HepG2 (cell line): Measurements from ENCODE around the gene FGF21. TPM values are rescaled to one million over a fixed set of nuclear protein-coding genes. Genes with fewer than 3 reads are reported as not detected.

Experiments
- BRCA1 ChIP-seq: sonication (generic); formaldehyde crosslinking; IDR thresholded peaks from 2 replicates; pipeline ENCODE4 v1.4.0; 2020; ENCODE audit warnings: missing genetic modification reagents
- FIP1L1 ChIP-seq: fragments of 200-400 bp; formaldehyde crosslinking; IDR thresholded peaks from 2 replicates; pipeline ENCODE4 v1.6.1; 2018; ENCODE audit warnings: low read depth, mild to moderate bottlenecking, low read length, moderate library complexity, borderline replicate concordance; ENCODE audit not compliant: insufficient read depth
- HNF4A ChIP-seq: sonication (generic); formaldehyde crosslinking; IDR thresholded peaks from 2 replicates; pipeline ENCODE4 v1.4.0; 2020; ENCODE audit warnings: missing genetic modification reagents
- KLF12 ChIP-seq: sonication (generic); formaldehyde crosslinking; IDR thresholded peaks from 2 replicates; pipeline ENCODE4 v1.4.0; 2020; ENCODE audit warnings: missing genetic modification reagents, borderline replicate concordance
- NFYC ChIP-seq: IDR thresholded peaks from 2 replicates; pipeline ENCODE4 v1.6.1; 2016; ENCODE audit warnings: missing genetic modification reagents, missing compliant biosample characterization
- STAT5B ChIP-seq: sonication (generic); formaldehyde crosslinking; IDR thresholded peaks from 2 replicates; pipeline ENCODE4 v1.4.0; 2020; ENCODE audit warnings: missing genetic modification reagents
- THYN1 ChIP-seq: sonication (generic); formaldehyde crosslinking; IDR thresholded peaks from 2 replicates; pipeline ENCODE4 v1.8.1; 2023; ENCODE audit warnings: low read depth, mild to moderate bottlenecking, moderate library complexity, missing genetic modification reagents, borderline replicate concordance
- U2AF1 ChIP-seq: fragments of 200-400 bp; formaldehyde crosslinking; optimal IDR thresholded peaks from 2 replicates; pipeline ENCODE3; 2017; ENCODE audit warnings: mild to moderate bottlenecking, low read depth, low read length
- ZZZ3 ChIP-seq: sonication (generic); formaldehyde crosslinking; IDR thresholded peaks from 2 replicates; pipeline ENCODE4 v1.4.0; 2020; ENCODE audit warnings: missing genetic modification reagents, mild to moderate bottlenecking, borderline replicate concordance
- polyA plus RNA-seq, 8 experiments: library from polyadenylated mRNA; depleted of rRNA in 3 of 8; stranded (reverse) in 7 of 8; unstranded in 1 of 8; fragments of >200 nt; fragmentation: Illumina TruSeq in 4 of 8; extraction: Trizol in 4 of 8; gene quantifications; 2 replicates each; pipeline versions ENCODE4 v1.2.1 to v1.2.3, GENCODE V29; 2011 to 2016; ENCODE audit warnings: low read depth in 4 of 8, missing spikeins in 1 of 8, mixed read lengths in 1 of 8; ENCODE audit not compliant: insufficient read depth in 1 of 8
- total RNA-seq, 5 experiments: library from RNA; depleted of rRNA; stranded (reverse); fragments of >200 nt; fragmentation: Illumina TruSeq; extraction: Trizol; gene quantifications; 2 replicates each; pipeline ENCODE4 v1.2.3, GENCODE V29; 2016; ENCODE audit warnings: low read depth in 1 of 5
- TF ChIP-seq, protein P1 (sequence below): sonication (generic); formaldehyde crosslinking; IDR thresholded peaks from 2 replicates; pipeline ENCODE4 v1.4.0; 2020; ENCODE audit warnings: low read depth, missing genetic modification reagents
- TF ChIP-seq, protein P2 (sequence below): sonication (generic); formaldehyde crosslinking; IDR thresholded peaks from 2 replicates; pipeline ENCODE4 v1.4.0; 2020; ENCODE audit warnings: missing genetic modification reagents, mild to moderate bottlenecking, borderline replicate concordance
- TF ChIP-seq, protein P3 (sequence below): sonication (generic); formaldehyde crosslinking; IDR thresholded peaks from 2 replicates; pipeline ENCODE4 v1.4.0; 2020; ENCODE audit warnings: mild to moderate bottlenecking, low read depth, missing genetic modification reagents
- TF ChIP-seq, protein P4 (sequence below): sonication (generic); formaldehyde crosslinking; IDR thresholded peaks from 2 replicates; pipeline ENCODE4 v1.5.1; 2020; ENCODE audit warnings: mild to moderate bottlenecking, moderate library complexity, missing genetic modification reagents
- TF ChIP-seq, protein P5 (sequence below): sonication (generic); formaldehyde crosslinking; IDR thresholded peaks from 2 replicates; pipeline ENCODE4 v1.4.0; 2020; ENCODE audit warnings: mild to moderate bottlenecking, missing genetic modification reagents
- TF ChIP-seq, protein P6 (sequence below): sonication (generic); formaldehyde crosslinking; IDR thresholded peaks from 2 replicates; pipeline ENCODE4 v1.4.0; 2020; ENCODE audit warnings: missing genetic modification reagents

FGF21 gene
- total and polyA plus RNA-seq, 2 of the 13 experiments (the other 11 are each of a cell fraction or from before 2014, with no cell fraction given): 0.17 TPM; not detected in 1

DNA sequence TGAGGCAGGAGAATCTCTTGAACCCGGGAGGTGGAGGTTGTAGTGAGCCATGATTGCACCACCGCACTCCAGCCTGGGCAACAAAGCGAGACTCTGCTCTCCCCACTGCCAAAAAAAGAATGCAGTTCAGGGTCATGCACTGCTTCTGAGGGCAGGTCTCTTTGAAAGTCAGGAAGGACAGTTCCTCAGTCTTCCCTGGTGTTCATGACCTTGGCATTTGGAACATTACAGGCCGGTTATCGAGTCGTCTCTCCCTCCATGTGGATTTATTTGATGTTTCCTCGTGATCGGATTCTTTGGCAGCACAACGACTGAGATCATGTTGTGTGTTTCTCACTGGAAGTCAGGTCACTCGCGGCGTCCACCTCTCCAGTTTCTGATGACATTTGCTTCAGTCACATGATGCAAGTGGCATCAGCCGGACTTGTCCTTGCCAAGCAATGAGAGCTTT lies 17.2 kb downstream of the FGF21 start (continued):
- TF ChIP-seq, protein P1, sequence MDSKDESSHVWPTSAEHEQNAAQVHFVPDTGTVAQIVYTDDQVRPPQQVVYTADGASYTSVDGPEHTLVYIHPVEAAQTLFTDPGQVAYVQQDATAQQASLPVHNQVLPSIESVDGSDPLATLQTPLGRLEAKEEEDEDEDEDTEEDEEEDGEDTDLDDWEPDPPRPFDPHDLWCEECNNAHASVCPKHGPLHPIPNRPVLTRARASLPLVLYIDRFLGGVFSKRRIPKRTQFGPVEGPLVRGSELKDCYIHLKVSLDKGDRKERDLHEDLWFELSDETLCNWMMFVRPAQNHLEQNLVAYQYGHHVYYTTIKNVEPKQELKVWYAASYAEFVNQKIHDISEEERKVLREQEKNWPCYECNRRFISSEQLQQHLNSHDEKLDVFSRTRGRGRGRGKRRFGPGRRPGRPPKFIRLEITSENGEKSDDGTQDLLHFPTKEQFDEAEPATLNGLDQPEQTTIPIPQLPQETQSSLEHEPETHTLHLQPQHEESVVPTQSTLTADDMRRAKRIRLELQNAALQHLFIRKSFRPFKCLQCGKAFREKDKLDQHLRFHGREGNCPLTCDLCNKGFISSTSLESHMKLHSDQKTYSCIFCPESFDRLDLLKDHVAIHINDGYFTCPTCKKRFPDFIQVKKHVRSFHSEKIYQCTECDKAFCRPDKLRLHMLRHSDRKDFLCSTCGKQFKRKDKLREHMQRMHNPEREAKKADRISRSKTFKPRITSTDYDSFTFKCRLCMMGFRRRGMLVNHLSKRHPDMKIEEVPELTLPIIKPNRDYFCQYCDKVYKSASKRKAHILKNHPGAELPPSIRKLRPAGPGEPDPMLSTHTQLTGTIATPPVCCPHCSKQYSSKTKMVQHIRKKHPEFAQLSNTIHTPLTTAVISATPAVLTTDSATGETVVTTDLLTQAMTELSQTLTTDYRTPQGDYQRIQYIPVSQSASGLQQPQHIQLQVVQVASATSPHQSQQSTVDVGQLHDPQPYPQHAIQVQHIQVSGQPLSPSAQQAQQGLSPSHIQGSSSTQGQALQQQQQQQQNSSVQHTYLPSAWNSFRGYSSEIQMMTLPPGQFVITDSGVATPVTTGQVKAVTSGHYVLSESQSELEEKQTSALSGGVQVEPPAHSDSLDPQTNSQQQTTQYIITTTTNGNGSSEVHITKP (CRISPR knock-in tag): 0 out of 2 replicates have a peak, but pooled peaks have one; percentile 7
- TF ChIP-seq, protein P2, sequence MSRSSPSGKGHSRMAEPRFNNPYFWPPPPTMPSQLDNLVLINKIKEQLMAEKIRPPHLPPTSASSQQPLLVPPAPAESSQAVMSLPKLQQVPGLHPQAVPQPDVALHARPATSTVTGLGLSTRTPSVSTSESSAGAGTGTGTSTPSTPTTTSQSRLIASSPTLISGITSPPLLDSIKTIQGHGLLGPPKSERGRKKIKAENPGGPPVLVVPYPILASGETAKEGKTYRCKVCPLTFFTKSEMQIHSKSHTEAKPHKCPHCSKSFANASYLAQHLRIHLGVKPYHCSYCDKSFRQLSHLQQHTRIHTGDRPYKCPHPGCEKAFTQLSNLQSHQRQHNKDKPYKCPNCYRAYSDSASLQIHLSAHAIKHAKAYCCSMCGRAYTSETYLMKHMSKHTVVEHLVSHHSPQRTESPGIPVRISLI (CRISPR knock-in tag): peak; percentile 66
- TF ChIP-seq, protein P3, sequence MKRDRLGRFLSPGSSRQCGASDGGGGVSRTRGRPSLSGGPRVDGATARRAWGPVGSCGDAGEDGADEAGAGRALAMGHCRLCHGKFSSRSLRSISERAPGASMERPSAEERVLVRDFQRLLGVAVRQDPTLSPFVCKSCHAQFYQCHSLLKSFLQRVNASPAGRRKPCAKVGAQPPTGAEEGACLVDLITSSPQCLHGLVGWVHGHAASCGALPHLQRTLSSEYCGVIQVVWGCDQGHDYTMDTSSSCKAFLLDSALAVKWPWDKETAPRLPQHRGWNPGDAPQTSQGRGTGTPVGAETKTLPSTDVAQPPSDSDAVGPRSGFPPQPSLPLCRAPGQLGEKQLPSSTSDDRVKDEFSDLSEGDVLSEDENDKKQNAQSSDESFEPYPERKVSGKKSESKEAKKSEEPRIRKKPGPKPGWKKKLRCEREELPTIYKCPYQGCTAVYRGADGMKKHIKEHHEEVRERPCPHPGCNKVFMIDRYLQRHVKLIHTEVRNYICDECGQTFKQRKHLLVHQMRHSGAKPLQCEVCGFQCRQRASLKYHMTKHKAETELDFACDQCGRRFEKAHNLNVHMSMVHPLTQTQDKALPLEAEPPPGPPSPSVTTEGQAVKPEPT (CRISPR knock-in tag): no peak
- TF ChIP-seq, protein P4, sequence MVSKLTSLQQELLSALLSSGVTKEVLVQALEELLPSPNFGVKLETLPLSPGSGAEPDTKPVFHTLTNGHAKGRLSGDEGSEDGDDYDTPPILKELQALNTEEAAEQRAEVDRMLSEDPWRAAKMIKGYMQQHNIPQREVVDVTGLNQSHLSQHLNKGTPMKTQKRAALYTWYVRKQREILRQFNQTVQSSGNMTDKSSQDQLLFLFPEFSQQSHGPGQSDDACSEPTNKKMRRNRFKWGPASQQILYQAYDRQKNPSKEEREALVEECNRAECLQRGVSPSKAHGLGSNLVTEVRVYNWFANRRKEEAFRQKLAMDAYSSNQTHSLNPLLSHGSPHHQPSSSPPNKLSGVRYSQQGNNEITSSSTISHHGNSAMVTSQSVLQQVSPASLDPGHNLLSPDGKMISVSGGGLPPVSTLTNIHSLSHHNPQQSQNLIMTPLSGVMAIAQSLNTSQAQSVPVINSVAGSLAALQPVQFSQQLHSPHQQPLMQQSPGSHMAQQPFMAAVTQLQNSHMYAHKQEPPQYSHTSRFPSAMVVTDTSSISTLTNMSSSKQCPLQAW (CRISPR knock-in tag): no peak
- TF ChIP-seq, protein P5, sequence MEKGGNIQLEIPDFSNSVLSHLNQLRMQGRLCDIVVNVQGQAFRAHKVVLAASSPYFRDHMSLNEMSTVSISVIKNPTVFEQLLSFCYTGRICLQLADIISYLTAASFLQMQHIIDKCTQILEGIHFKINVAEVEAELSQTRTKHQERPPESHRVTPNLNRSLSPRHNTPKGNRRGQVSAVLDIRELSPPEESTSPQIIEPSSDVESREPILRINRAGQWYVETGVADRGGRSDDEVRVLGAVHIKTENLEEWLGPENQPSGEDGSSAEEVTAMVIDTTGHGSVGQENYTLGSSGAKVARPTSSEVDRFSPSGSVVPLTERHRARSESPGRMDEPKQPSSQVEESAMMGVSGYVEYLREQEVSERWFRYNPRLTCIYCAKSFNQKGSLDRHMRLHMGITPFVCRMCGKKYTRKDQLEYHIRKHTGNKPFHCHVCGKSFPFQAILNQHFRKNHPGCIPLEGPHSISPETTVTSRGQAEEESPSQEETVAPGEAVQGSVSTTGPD (CRISPR knock-in tag): no peak
- no peak for TF ChIP-seq FIP1L1
- no peak for TF ChIP-seq STAT5B (CRISPR knock-in tag)
- TF ChIP-seq, protein P6, sequence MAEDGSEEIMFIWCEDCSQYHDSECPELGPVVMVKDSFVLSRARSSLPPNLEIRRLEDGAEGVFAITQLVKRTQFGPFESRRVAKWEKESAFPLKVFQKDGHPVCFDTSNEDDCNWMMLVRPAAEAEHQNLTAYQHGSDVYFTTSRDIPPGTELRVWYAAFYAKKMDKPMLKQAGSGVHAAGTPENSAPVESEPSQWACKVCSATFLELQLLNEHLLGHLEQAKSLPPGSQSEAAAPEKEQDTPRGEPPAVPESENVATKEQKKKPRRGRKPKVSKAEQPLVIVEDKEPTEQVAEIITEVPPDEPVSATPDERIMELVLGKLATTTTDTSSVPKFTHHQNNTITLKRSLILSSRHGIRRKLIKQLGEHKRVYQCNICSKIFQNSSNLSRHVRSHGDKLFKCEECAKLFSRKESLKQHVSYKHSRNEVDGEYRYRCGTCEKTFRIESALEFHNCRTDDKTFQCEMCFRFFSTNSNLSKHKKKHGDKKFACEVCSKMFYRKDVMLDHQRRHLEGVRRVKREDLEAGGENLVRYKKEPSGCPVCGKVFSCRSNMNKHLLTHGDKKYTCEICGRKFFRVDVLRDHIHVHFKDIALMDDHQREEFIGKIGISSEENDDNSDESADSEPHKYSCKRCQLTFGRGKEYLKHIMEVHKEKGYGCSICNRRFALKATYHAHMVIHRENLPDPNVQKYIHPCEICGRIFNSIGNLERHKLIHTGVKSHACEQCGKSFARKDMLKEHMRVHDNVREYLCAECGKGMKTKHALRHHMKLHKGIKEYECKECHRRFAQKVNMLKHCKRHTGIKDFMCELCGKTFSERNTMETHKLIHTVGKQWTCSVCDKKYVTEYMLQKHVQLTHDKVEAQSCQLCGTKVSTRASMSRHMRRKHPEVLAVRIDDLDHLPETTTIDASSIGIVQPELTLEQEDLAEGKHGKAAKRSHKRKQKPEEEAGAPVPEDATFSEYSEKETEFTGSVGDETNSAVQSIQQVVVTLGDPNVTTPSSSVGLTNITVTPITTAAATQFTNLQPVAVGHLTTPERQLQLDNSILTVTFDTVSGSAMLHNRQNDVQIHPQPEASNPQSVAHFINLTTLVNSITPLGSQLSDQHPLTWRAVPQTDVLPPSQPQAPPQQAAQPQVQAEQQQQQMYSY: no peak
- no peak for TF ChIP-seq U2AF1
- no peak for TF ChIP-seq KLF12 (CRISPR knock-in tag)
- TF ChIP-seq HNF4A (CRISPR knock-in tag): peak; percentile 86
- no peak for TF ChIP-seq BRCA1 (CRISPR knock-in tag)
- TF ChIP-seq NFYC (CRISPR knock-in tag): no peak
- TF ChIP-seq ZZZ3 (CRISPR knock-in tag): no peak
- no peak for TF ChIP-seq THYN1 (CRISPR knock-in tag)
